ENCODE results near the gene RGMA. TPM values are rescaled to one million over a fixed set of nuclear protein-coding genes. Genes with fewer than 3 reads are reported as not detected.

The RGMA gene
- total RNA-seq, 1 donor from 2014 or later: 6.2 TPM

GRCh38 chr15:93060336-93061248 is 28.4 kb downstream of the RGMA start:
- Histone ChIP-seq H3K4me3 (ENCODE audit: insufficient read depth, low read depth, low read length) (no peak overlapping the region), H3K4me2 (ENCODE audit: low read length) (no peak overlapping the region), H3K36me3 (ENCODE audit: insufficient read depth, low read length) (no peaks in the 10 kb centered on the region), H3K79me2 (ENCODE audit: insufficient read depth, low read length) (no peaks in the 10 kb centered on the region), H3K27me3 (ENCODE audit: insufficient read depth, low read length) (peaks cover 35% of the 10 kb centered on the region), H3K4me1 (ENCODE audit: insufficient read depth, low read length) (no peaks in the 10 kb centered on the region), H4K20me1 (ENCODE audit: insufficient read depth, low read length) (peaks cover 2% of the 10 kb centered on the region), H3K9ac (ENCODE audit: low read length) (no peak overlapping the region), H3K9me3 (ENCODE audit: insufficient read depth, low read depth, low read length) (no peaks in the 10 kb centered on the region), H2AFZ (ENCODE audit: low read depth, low read length) (no peak overlapping the region), H3K27ac (ENCODE audit: low read depth, low read length) (no peak overlapping the region)
- no peak overlapping the region for H3K4me3 Mint-ChIP-seq (ENCODE audit: unreplicated experiment)
- TF ChIP-seq CTCF (IDR thresholded peaks at IDR 0.05; ENCODE audit: insufficient read depth, low read depth, low read length) (no peak), EZH2 (IDR thresholded peaks at IDR 0.05; ENCODE audit: insufficient read depth, low read length) (no peak)
- H3K27me3 Mint-ChIP-seq (ENCODE audit: low read depth, unreplicated experiment): no peaks in the 10 kb centered on the region
- DNase-seq (ENCODE audit: low read depth) (no peak), FAIRE-seq (no peak)
- peaks cover 4% of the 10 kb centered on the region for H3K36me3 Mint-ChIP-seq (ENCODE audit: low read depth, unreplicated experiment)
- peaks cover 11% of the 10 kb centered on the region for H3K4me1 Mint-ChIP-seq (ENCODE audit: low read depth, unreplicated experiment)
- H3K9me3 Mint-ChIP-seq (ENCODE audit: unreplicated experiment): no peaks in the 10 kb centered on the region
- no peak overlapping the region for H3K27ac Mint-ChIP-seq (ENCODE audit: unreplicated experiment)

GRCh38 chr15:93059442-93059841 is 29.6 kb downstream of the RGMA start:
- H3K4me1 ChIP-seq (ENCODE audit: insufficient read depth, low read length): no peaks in the 10 kb centered on the region
- peaks cover 7% of the 10 kb centered on the region for H3K36me3 Mint-ChIP-seq (ENCODE audit: low read depth, unreplicated experiment)
- TF ChIP-seq EZH2 (IDR thresholded peaks at IDR 0.05; ENCODE audit: insufficient read depth, low read length) (no peak), CTCF (IDR thresholded peaks at IDR 0.05; ENCODE audit: insufficient read depth, low read depth, low read length) (no peak)
- no peaks in the 10 kb centered on the region for H3K27me3 Mint-ChIP-seq (ENCODE audit: low read depth, unreplicated experiment)
- no peaks in the 10 kb centered on the region for H3K36me3 ChIP-seq (ENCODE audit: insufficient read depth, low read length)
- H3K79me2 ChIP-seq (ENCODE audit: insufficient read depth, low read length): no peaks in the 10 kb centered on the region
- DNase-seq (ENCODE audit: low read depth) (no peak), FAIRE-seq (no peak)
- H2AFZ ChIP-seq (ENCODE audit: low read depth, low read length): no peak overlapping the region
- H3K9me3 ChIP-seq (ENCODE audit: insufficient read depth, low read depth, low read length): no peaks in the 10 kb centered on the region
- H3K4me1 Mint-ChIP-seq (ENCODE audit: low read depth, unreplicated experiment): peaks cover 11% of the 10 kb centered on the region
- no peak overlapping the region for H3K27ac Mint-ChIP-seq (ENCODE audit: unreplicated experiment)
- no peak overlapping the region for H3K4me3 Mint-ChIP-seq (ENCODE audit: unreplicated experiment)
- no peak overlapping the region for H3K27ac ChIP-seq (ENCODE audit: low read depth, low read length)
- H3K9ac ChIP-seq (ENCODE audit: low read length): no peak overlapping the region
- no peaks in the 10 kb centered on the region for H3K9me3 Mint-ChIP-seq (ENCODE audit: unreplicated experiment)
- no peak overlapping the region for H3K4me3 ChIP-seq (ENCODE audit: insufficient read depth, low read depth, low read length)
- H3K4me2 ChIP-seq (ENCODE audit: low read length): no peak overlapping the region
- no peaks in the 10 kb centered on the region for H4K20me1 ChIP-seq (ENCODE audit: insufficient read depth, low read length)
- peaks cover 32% of the 10 kb centered on the region for H3K27me3 ChIP-seq (ENCODE audit: insufficient read depth, low read length)

GRCh38 chr15:93058904-93059427 is 30.0 kb downstream of the RGMA start:
- H3K9me3 ChIP-seq (ENCODE audit: insufficient read depth, low read depth, low read length): no peaks in the 10 kb centered on the region
- peaks cover 11% of the 10 kb centered on the region for H3K4me1 Mint-ChIP-seq (ENCODE audit: low read depth, unreplicated experiment)
- DNase-seq (ENCODE audit: low read depth): no peak
- no peak for FAIRE-seq
- TF ChIP-seq CTCF (IDR thresholded peaks at IDR 0.05; ENCODE audit: insufficient read depth, low read depth, low read length): no peak
- TF ChIP-seq EZH2 (IDR thresholded peaks at IDR 0.05; ENCODE audit: insufficient read depth, low read length): no peak
- H3K36me3 ChIP-seq (ENCODE audit: insufficient read depth, low read length): no peaks in the 10 kb centered on the region
- no peak overlapping the region for H3K4me3 Mint-ChIP-seq (ENCODE audit: unreplicated experiment)
- H3K9me3 Mint-ChIP-seq (ENCODE audit: unreplicated experiment): no peaks in the 10 kb centered on the region
- no peak overlapping the region for H2AFZ ChIP-seq (ENCODE audit: low read depth, low read length)
- H3K9ac ChIP-seq (ENCODE audit: low read length): no peak overlapping the region
- peaks cover 9% of the 10 kb centered on the region for H3K36me3 Mint-ChIP-seq (ENCODE audit: low read depth, unreplicated experiment)
- no peak overlapping the region for H3K27ac Mint-ChIP-seq (ENCODE audit: unreplicated experiment)
- H4K20me1 ChIP-seq (ENCODE audit: insufficient read depth, low read length): no peaks in the 10 kb centered on the region
- H3K79me2 ChIP-seq (ENCODE audit: insufficient read depth, low read length): no peaks in the 10 kb centered on the region
- no peaks in the 10 kb centered on the region for H3K4me1 ChIP-seq (ENCODE audit: insufficient read depth, low read length)
- H3K27ac ChIP-seq (ENCODE audit: low read depth, low read length): no peak overlapping the region
- H3K27me3 ChIP-seq (ENCODE audit: insufficient read depth, low read length): peaks cover 27% of the 10 kb centered on the region
- no peak overlapping the region for H3K4me2 ChIP-seq (ENCODE audit: low read length)
- H3K4me3 ChIP-seq (ENCODE audit: insufficient read depth, low read depth, low read length): no peak overlapping the region
- no peaks in the 10 kb centered on the region for H3K27me3 Mint-ChIP-seq (ENCODE audit: low read depth, unreplicated experiment)
